ENCODE results near the gene SEMA3C.

The SEMA3C gene

DNA sequence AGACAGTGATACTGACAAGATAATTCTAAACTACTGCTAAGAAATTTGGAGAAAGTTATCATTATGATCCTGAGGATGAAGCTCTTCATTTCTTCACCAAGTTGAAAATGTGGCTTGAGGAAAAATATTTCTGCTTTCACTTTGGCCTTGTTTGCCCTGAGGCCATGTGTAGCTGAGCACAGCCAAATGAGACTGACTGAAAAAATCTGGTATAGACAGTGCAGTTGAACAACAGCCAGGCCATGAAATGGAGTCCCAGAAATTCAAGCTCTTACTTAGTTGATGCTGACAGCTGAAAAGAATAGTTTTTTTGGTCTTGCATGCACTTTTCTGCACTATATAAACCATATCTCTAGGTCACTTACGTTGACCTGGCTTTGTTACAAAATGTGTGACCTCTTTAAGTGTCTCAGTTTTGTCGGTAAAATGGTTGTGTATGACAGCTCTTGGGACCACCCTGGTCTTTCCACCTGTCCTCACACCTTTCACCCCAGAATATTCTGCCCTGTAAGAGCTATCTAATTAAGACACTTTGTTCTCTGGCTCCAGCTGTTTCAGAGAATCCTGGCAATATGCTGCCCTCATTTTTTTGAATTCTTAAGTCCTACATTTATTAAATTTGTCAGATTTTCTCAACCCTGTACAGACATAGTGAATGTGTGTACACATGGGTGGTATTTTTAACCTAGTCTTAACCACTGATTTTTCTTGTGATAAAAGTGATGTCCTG, 189.1 kb downstream of the SEMA3C start:
- peak; percentile 37 for DNase-seq

DNA sequence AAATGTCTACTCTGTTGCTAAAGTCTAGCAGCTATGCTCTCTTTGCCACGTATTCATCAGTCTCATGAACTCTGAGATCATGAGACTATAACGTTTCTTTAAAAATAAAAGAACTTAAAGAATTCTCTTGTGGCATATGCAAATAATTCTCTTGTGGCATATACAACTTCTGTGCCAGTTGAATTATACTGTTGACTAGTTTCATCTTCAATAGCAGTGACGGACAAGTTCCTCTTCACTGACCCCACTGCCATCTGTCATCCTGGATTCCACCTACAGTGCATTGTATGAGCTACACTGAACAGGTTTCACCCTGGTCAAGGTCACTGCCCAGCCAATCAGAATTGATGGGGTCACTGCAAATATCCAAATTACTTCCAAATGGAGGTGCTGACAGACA, 192.2 kb downstream of the SEMA3C start:
- DNase-seq: no peak

DNA sequence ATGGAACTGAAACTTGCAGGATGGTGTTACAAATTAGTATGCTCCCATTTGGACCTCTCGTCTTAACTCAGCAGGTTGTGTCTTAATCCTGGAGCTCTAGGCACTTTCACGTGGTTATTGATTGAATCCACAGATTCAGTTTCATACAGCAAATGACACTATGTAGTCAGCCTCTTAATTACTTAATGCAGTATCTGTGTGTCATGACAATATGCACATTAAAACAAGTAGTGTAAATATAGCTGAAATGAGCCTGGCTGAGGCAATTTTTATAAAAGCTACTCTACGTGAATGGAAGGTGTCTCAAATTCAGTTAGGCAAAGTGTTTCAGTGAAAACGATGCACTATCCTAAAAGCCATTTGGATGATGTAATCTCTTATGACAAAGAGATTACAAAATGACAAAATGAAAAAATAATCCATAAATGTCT, 193.7 kb downstream of the SEMA3C start:
- DNase-seq: no peak

DNA sequence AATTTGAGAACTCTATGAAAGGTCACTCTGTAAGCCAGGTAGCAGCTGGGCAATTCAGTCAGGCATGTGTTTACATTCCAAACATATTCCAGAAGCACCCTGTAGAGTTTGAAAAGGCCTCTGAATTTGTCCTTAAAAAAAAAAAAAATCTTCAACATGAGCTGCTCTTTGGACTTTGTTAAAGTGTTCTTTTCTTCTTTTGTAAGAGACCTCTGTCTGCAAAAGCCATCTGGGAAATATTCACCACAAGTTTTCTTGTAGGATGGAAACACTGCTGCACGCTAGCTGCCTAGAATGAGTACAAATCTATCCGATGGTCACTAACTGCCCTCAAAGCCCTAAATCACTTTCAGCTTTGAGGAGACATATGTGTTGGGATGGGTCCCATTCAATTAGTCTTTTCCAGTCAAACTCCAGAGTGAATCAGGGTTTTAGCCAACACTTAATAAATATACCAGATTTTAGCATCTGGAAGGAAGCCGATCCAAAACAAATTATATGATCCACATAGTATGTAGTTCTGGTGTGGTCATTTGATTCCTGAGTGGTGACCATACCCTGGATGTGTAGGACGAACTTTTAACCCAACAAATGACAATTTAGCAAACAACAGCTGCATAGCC, 194.5 kb downstream of the SEMA3C start:
- DNase-seq: peak; percentile 75

DNA sequence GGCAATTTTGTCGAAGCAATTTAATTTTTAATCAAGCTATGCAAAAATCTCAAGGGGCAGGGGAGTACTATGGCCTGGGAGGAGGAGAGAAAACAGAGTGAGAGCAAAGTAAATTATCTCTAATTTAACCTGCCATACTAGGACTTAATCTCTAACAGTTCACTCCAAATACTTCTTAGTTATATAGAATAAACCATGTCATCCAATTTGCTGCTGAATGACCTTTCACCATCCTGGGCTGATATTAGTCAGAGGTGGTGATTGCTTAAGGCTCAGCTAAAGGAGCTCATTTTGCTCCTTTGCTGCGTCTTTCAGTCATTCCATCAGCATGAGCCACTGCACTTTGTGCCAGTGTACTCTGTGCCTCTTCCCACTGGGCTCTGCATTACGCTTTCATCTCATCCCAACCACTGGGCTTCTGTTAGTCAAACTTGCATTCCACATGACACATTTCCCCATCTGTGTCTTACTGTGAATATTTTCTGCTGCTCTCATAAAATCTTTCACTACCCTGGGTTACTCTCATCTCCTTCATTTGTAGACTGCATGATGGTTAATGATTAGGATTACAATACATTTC, 196.1 kb downstream of the SEMA3C start:
- DNase-seq: peak; percentile 100

GRCh38 chr7:80721883-80722615, 196.8 kb downstream of the SEMA3C start:
- DNase-seq: peak; percentile 88

GRCh38 chr7:80720146-80720545, 198.7 kb downstream of the SEMA3C start:
- peak; percentile 33 for DNase-seq

- peak; percentile 88 for DNase-seq
Measured at GRCh38 chr7:80719261-80719660, 199.6 kb downstream of the SEMA3C start.

DNA sequence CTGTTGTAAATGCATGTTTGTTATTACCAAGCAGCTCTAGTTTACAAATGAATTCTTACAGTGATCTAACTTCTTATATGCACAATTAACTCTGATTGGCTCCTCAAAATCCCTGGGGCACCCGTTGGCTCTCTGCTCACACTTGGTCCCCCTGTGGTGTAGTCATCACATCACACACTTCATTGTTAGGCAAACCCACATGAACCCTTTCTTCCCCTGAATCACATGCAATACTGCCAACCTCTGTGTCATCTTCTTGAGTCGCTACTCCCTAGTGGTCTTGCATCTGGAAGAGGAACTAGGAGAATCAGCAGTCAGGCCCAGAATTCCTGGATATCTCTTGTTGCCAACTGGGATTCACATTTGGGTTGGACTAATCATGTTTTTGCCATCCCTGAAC, 207.3 kb downstream of the SEMA3C start:
- DNase-seq: peak; percentile 66

GRCh38 chr7:80708123-80708522, 210.7 kb downstream of the SEMA3C start:
- DNase-seq: no peak

- DNase-seq: peak; percentile 40
Measured at GRCh38 chr7:80707318-80707717, 211.5 kb downstream of the SEMA3C start.

DNA sequence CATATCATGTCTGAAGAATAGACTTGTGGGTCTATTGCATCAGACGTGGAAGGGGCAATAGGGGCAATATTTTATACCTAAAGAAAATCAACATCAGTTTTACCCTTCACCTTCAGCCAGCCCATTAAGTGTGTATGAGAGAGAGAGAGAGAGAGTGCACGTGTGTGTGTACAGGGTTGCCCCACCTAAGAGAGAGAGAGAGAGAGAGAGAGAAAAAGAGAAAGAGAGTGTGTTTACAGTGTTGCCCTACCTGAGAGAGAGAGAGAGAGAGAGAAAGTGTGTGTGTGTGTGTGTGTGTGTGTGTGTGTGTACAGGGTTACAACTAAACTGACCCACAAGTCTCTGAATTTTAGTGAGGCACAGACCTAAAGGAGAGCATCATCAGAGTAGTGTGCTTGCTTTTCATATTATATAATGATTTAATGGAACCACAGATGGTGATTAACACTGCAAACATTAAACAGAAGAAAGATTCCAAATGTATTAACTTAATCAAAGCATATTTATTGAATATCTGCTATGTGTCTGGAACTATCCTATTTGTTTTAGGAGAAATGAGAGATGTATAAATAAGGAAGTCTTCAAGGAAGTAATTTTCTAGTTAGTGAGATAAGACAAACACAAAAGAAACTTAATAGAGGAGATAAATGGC, 213.6 kb downstream of the SEMA3C start:
- no peak for DNase-seq

- peak; percentile 37 for DNase-seq
Measured at GRCh38 chr7:80703272-80703671, 215.6 kb downstream of the SEMA3C start.

DNA sequence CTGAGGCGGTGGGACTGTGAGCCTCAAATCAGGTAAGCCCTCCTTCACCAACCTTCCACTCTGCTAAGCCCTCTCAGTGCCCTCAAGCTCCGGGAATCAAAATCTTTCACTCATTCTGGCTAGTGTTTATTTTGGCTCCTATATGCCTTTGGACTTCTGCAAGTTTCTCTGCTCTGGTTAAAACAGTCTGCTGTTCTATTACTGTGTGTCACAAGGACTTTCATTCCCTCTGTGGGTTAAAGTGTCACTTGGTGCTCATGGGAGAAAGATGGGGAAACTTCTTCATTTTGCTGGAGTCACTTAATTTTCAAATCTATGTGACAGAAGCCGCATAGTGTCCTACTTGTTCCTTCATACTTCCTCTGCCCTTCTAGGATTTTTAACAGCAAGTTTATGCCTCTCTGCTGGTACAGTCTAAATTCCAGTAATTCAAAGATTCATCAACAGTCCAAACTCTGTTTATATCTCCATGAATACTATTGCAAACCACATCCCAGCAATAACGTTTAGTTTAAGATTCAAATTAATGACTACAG, 219.1 kb downstream of the SEMA3C start:
- peak; percentile 36 for DNase-seq

GRCh38 chr7:80699045-80699638, 219.7 kb downstream of the SEMA3C start:
- DNase-seq: peak; percentile 57

Data from fibroblast of skin of right quadriceps (primary cell).